NCI-H82 (cell line): ENCODE data around the gene PFKL.

Experiments
- DNase-seq: peaks from one replicate; lab custom pipeline; 2025; lab: John Stamatoyannopoulos, UW

Gene PFKL

DNA sequence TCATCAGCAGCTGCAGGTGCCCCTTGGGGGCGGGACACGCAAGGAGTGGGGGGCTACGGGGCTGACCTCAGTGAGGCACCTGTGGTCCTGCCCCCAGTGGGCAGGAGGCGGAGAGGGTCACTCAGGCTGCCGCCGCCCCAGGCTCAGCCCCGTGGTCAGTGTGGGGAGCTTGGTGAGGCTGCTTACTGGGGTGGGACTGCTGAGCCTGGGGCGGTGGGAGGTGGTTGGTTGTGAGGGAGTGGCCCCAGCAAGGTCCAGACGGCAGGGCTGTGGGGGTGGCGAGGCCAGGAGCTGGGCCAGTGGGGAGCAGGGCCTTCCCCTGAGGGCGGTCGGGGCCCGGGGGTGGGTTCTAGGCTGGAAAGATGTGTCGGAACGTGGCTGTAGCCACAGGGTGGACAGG lies 14.3 kb downstream of the PFKL start:
- DNase-seq = no peak

DNA sequence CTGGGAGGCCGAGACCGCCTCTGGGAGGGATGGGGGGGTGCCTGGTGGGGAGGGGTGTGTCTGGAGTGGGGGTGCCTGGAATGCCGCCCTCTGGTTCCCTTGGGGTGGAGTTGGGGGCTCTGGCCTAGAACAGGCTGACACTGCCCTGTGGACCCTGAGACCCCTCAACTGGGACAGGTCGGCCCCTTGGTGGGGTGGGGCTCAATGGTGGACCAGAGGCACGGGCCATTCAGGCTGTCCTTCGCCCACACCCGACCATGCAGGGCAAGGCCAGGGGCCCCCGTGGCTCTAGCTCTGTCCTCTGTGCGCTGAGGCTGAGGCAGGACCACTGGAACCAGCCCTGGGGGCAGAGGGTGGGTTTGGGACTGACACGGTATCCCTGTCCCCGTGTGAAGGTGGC lies 14.7 kb downstream of the PFKL start:
- no peak for DNase-seq

DNA sequence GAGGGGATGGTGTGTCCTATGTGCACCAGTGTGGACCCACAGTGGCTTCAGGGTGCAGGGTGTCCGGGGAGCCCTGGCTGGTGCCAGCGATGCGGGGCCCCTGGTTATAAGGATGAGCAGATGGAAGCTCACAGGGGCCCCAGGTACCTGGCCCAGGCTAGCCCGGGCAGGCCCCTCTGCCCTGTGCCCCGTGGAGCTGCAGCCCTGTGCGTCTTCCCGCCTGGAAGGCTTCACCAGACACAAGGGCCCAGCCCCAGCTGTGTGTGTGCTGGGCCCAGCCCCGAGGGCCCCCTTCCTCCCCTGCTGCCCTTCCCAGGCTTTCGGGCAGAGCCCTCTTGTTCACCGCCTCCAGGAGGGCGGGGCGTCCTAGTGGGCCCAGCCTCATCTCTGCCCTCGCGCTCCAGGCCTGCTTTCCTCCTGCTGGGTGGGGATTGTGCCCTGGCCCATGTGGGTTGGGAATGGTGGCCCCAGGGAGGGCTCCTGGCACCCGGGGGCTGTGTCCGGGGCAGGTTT lies 15.9 kb downstream of the PFKL start:
- no peak for DNase-seq

DNA sequence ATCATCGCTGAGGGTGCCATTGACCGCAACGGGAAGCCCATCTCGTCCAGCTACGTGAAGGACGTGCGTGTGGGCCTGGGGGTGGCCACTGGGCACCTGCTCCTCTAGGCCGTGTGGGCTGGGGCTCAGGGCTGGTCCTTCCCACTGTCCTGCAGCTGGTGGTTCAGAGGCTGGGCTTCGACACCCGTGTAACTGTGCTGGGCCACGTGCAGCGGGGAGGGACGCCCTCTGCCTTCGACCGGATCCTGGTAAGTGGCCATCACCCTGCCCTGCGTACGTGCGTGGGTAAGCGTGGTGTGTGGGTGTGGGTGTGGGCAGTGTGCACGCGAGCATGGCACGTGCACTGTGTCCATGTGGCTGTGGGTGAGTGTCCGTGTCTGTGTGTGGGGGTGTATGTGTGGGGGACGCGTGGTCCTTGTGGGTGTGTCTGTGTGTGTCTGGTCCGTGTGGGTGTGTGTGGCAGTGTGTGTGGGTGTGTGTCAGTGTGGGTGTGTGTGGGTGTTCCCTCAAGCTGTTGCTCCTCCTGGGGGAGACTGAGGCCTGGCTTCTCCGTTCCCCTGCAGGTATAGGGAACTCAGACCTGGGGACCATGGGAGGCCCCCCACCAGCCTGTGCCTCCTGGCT lies 16.5 kb downstream of the PFKL start:
- DNase-seq = no peak

DNA sequence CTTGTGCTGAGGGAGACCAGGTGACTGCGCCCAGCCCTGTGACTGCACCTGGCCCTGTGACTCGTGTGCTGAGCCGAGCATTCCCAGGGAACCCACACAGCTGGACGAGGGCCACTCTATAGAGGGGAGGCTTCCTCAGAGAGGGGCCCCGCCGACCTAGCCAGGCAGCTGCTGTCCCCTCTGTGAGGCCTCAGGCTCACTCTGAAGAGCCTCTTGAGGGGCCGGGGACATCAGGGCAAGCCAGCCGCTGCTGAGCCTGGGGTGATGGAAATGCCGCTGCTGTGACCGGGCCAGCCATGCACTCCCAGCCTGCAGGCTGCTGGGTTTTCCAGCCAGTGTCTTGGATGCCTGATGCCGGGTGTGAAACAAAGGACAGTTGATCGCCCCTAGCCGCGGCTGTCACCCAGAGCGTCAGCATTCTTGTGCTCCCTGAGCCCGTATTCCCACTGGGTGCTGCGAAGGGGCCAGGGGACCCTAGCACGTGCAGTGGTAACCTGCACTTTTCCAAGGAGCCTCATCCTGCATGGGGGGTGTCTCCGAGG lies 17.5 kb downstream of the PFKL start:
- DNase-seq = no peak

DNA sequence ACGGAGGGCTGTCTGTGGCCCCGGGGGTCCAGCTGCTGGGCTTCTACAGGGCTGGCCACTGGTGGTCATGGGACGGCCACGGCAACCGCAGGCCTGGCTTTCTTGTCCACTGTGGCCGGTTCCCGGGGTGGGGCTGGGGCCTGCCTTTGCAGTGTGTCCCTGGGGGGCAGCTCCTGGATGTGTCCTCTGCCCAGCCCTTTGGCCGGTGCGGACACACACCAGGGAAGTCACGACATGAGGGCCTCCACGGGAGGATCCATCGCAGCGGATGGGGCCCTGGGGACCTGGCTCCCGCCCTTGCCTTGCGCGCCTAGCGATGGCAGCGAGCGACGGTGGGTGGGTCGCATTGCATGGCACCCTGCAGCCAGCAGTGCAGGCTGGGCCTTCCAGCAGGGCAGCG lies 18.0 kb downstream of the PFKL start:
- no peak for DNase-seq

DNA sequence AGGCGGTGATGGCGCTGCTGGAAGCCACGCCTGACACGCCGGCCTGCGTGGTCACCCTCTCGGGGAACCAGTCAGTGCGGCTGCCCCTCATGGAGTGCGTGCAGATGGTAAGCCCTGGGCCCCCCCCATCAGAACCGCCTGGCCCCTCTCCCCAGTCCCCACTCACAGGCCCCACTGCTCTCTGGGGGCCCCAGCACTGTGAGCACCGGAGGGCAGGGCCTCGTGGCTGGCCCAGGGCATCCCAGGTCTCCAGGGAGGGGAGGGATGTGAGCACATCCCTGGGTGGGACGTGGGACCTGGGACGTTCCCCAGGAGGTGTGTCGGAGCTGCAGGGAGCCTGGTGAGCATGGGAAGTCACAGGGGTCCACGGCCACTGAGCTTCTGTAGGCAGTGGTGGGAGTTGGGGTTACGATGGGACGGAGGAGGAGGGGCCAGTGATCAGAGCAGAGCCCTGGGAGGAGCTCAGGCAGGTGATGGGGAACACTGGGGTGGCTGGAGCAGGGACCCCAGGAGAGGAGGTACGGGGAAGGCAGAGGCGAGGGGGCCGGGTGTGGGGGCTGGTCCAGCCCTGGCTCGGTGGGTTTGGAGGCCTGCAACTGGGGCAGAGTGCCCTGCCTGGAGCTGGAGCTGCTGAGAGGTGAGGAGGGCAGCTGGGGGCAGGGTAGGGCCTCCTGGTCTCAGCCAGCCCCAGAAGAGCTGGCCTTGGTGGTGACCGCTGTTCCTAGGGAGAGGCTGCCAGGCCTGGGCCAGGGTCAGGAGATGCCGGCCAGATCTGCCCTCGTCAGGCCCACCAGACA lies 18.8 kb downstream of the PFKL start:
- DNase-seq = no peak

DNA sequence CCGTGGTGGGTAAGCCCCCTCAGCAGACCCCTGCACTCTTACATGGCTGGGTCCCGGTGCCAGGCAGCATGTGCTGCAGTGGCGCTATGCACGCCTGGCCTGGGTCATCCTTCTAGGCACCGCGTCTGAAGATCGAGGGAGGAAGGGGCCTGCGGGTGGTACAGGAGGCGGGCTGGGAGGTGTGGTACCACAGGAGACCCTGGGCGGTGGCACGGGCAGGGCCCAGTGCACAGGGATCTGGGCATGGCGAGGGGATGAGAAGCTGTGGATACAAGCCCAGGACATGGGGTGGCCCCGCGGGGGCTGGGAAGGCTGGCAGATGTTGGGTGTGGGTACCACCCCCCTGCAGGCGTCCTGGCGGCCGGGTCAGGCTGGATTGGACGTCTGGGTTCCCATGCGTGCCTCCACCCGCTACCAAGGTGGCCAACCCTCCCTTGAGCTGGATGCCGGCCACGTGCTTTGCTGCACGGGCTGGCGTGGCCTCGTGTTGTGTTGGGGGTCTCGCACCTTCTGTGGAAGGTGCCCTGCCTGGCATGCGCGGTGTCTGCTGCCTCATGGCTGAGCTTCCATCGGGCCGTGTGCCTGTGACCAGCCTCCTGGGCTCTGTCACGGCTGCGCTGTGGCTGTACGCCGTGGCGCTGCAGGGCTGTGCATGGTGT lies 19.7 kb downstream of the PFKL start:
- no peak for DNase-seq

DNA sequence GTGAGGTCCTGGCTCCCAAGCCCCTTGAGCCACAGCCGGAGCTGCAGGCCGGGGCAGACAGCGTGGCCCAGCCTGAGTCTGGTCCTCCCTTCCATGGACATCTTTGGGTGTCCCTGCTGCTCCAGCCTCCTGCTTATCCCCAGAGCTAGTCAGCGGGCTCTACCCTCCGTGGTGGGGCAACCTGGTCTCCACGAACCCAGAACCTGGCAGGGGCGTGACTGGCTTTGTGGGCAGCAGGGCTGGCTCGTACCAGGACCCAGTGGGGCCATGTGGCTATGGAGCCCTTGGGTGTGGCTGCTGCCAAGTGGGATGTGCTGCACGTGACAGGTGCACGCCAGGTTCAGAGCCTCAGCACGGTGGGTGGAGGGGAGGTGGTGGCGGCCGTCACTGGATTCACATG lies 21.0 kb downstream of the PFKL start:
- no peak for DNase-seq

DNA sequence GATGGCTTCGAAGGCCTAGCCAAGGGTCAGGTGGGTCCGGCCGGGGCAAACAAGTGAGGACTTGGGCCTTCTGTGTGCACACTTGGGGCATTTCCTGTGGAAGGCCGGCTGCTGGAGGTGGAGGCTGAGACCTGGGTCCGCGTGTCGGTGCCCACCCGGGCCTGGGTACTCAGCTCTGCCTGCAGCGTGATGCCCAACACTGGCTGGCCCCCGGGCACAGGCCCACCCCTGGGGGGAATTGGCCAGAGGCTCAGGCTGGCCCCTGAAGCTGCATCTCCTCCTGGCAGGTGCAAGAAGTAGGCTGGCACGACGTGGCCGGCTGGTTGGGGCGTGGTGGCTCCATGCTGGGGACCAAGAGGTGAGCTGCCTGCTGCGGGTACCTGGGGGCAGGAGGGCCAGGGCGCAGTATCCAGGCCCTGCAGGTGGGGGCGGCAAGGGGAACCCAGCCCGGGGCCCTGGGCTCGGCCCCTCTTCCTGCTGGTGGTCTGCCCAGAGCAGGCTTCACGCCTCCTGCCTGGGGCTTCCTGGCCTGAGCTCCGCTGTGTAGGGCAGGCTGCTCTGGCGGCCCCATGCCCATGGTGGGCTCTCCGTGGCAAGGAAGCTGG lies 22.1 kb downstream of the PFKL start:
- DNase-seq = no peak

DNA sequence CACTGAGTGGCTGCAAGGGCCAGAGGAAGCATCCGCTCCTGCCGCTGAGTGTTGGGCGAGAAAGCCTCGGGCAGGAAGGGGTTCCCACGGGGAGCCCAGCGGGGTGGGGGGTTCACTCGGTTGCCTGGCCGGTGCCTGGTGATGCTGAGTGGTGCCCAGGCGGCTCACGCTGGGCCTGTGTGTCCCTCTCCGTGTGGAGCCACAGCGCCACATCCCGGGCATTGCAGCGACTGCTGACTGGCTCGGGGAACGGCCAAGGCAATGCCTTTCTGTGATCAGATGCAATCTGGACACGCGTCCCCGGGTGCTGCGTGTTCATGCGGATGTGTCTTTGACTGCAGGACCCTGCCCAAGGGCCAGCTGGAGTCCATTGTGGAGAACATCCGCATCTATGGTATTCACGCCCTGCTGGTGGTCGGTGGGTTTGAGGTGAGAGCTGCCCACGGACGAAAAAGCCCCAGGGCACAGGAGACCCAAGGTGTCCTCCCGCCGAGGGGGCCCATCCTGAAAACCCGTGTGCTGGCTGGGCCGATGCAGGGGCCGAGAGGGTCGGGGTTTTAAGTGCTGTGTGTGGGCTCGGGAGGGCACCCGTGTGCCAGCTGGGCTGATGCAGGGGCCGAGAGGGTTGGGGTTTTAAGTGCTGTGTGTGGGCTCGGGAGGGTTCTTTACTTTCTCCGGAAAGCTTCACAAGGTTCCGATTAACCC lies 22.9 kb downstream of the PFKL start:
- DNase-seq = no peak

DNA sequence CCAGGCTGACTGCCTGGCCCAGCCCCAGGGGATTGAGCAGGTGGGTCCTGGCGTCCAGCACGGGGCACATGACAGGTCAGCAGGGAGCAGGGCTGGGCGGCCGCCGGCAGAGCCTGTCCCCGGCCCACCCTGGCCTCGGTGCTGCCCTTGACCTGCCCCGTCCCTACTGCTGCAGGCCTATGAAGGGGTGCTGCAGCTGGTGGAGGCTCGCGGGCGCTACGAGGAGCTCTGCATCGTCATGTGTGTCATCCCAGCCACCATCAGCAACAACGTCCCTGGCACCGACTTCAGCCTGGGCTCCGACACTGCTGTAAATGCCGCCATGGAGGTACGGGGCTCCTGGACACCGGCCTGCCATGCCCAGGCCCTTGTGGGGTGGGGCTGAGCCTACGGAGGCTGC lies 23.7 kb downstream of the PFKL start:
- no peak for DNase-seq

DNA sequence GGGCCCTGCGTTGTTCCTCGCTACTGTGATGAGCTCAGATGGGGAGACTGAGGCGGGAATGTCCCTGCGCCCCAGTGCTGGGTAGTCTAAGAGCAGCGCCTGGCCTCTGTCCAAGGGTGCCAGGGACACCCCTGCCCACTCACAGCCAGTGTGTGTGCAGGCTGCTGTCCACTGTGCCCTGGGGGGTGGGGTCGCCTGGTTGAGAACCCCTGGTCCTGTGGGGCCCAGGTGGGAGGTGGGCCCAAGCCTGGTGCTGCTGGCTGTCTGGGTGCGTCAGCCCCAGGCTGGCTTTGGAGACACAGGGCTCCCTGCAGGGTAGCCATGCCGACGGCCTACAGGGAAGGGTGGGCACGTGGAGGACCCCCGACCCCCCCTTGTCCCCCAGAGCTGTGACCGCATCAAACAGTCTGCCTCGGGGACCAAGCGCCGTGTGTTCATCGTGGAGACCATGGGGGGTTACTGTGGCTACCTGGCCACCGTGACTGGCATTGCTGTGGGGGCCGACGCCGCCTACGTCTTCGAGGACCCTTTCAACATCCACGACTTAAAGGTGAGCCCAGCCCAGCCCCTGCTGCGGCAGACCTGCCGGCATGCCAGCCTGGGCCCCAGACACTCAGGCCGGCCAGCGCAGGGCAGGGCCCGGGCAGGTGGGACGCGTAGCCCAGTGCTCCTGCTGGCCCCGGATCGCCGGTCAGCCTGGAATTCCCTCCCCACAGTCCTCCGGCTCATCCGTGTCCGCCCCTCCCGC lies 24.4 kb downstream of the PFKL start:
- no peak for DNase-seq

DNA sequence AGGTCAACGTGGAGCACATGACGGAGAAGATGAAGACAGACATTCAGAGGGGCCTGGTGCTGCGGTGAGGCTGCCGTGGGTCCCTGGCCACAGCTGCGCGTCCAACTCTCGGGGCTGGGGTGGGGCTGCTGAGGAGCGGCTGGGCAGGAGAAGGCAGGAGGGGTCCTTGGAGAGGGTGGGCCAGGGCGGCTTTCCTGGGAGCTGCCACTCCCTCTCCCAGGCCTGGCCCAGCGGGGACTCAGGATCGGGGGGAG lies 24.9 kb downstream of the PFKL start:
- no peak for DNase-seq

DNA sequence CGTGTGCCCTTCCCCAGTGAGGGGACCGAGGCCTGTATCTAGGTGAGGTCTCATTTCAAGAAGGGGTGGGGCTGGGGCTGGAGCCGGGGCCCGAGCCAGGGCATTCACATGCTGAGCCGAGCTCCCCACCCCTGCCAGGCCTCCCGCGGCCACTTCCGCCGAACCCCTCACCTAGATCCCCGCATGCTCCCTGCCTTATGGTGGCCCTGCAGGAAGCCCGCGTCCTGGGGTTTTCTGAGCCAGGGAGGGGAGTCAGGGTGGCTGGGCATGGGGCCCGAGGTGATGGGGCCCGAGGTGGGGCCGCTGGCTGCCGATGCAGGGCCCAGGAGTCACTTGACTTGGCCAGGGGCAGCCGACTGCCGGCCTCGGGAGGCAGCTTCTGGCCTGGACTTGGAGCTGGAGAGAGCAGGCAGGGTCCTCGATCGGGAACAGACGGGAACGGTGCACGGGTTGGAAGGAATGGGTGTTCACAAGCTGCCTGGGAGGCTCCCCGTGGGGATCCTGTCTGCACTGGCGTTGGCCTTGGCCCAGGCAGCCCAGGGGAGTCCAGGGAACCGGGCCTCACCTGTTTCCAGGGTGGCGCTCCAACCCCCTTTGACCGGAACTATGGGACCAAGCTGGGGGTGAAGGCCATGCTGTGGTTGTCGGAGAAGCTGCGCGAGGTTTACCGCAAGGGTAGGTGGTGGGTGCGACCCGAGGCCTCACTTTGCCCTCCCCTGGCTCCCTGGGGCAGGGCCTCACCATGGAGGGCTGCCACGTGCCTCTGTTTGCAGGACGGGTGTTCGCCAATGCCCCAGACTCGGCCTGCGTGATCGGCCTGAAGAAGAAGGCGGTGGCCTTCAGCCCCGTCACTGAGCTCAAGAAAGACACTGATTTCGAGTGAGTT lies 25.8 kb downstream of the PFKL start:
- DNase-seq = no peak

DNA sequence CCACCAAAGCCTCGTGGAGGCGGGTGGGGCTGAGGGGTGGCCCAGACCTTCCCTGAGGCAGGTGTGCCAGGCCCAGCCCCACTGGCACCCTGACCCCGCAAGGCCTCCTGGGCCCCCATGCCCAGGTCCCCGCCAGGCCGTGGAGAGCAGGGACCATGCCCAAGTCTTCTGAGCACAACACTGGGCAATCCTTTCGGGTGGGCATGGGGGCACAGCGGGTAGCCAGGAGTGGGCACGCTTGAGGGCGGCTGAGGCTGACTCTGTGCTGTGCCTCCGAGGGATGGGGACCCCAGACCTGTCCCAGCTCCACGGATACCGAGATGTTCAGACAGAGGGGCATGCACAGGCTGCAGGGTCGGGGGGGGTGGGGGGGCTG lies 26.4 kb downstream of the PFKL start:
- DNase-seq = no peak

DNA sequence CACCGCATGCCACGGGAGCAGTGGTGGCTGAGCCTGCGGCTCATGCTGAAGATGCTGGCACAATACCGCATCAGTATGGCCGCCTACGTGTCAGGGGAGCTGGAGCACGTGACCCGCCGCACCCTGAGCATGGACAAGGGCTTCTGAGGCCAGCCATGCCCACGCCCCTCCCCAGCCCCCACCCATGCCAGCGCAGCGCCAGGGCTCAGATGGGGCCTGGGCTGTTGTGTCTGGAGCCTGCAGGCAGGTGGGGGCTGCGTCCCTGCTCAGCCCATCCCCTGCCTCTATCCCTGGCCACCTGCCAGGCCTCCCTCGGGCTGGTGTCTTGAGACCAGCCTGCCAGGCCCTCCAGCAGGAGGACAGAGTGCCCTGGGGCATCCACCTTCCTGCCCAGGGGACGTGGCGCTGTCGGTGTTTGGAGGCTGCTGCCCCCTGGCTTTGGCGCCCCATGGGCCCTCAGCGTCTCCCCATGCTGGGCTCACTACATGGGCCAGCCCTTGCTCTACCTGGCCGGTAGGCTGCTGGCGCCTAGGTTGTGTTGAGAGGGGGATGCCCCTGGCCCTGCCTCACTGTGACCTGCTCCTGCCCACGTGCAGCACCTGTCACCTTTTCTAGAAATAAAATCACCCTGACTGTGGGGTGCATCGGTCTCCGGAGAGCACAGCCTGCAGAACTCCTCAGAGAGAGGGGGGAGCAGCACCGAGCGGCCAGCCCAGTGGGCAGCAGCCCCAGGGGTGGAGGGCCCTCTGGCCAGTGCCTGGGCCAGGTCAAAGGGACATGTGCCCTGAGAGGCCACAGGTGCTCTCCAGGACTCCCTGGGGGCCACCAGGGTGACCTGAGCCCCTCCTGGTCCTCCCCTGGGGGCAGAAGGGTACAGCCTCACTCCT lies 27.1 kb downstream of the PFKL start:
- DNase-seq = no peak

DNA sequence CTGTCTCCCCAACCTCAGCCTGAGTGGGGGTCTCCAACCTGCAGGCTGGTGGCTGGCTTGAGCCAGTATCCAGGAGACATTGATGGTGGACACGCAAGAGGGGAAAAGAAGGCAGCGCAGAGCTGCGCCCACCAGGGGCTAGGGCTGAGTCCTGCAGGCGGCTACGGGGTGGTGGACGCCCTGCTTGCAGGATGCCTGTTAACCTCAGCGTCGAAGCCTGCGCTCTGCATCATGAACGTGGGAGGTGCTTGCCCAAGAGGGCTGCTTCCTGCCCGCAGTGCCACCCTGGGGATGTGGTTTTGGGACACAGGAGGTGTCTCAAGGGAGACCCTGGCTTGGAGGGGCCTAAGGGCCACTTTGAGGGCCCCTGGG lies 27.7 kb downstream of the PFKL start:
- no peak for DNase-seq

DNA sequence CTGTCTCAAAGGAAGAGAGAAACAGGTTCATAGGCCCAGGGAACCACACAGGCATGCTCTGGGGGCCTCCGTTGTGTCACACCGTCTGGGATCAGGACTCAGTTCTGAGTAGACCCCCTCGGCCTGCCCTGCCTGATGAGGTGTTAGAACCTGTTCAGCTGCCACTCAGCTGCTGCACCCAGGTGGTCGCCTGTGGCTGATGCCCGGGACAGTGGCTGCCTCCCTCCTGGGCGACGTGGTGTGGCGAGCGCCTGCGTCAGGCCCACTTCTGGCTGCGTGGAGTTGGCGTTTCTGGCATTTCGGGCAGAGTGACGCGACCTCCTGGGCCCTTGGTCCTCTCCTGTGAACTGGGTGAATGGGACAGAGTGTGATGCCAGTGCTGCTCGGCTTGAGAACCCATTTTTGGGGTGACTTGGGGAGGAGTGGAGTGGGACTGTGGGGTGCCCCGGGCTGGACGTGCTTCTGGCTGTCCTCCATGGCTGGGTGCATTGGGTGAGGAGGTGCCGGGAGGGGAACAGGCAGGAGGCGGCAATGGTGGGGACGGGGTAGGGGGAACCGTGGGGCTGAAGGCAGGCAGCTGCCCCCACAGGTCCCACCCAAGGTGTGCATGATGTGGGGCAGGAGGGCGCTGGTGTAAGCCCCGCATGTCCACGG lies 28.5 kb downstream of the PFKL start:
- DNase-seq = no peak
